ENCODE data around the gene PLXNA4.

DNA sequence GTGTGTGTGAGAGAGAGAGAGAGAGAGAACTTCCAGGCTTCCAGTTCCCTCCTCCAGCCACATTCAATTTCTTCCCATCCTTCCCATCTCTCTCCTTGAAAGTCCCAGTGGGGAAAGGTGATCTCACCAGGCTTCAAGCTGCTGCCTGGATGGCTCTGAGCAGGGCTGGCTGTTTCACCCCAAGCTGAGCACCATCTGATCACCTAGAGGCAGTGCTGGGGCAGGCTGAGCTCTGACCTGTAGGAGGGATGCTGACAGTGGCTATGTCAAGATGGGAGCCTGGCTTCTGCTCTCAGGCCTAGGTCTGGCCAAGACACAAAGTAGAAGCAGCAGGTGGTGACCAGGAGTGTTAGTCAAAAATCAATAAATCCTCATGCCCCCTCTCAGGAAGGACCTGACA lies 370.8 kb downstream of the PLXNA4 start:
- TF ChIP-seq POLR2AphosphoS5 (IDR thresholded peaks at IDR 0.05; ENCODE audit: low read depth, low read length) (no peak), POLR2A (IDR thresholded peaks at IDR 0.05; ENCODE audit: low read depth, low read length) (no peak), TAF1 (IDR thresholded peaks at IDR 0.05; ENCODE audit: borderline replicate concordance, low read depth, low read length) (no peak)

Data from GM12892 (cell line).